Non-pigmented ciliary epithelial cell (primary cell): ENCODE results near the gene POP4.
A peak's percentile ranks its signal among the peaks of the same experiment; 100 is the strongest.

ENCODE experiments used
- DNase-seq: peaks from one replicate; pipeline ENCODE4 v3.0.0-alpha.2; 2010; ENCODE audit warnings: low read depth

The POP4 gene

DNA sequence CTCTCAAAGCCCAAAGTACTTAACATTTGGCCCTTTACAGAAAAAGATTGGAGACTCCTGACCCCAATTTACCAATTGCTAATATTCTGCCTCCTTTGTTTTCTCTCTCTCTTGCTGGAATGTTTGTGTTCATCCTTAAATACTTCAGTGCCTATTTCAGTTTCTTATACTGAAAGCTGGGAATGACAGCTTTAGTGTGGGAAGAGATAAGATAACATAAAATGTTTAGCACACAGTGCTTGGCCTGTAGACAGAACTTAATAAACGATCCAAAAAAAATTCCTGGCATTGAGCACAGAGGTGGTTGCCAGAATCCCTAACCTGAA, 56.2 kb downstream of the POP4 start:
- DNase-seq = no peak

DNA sequence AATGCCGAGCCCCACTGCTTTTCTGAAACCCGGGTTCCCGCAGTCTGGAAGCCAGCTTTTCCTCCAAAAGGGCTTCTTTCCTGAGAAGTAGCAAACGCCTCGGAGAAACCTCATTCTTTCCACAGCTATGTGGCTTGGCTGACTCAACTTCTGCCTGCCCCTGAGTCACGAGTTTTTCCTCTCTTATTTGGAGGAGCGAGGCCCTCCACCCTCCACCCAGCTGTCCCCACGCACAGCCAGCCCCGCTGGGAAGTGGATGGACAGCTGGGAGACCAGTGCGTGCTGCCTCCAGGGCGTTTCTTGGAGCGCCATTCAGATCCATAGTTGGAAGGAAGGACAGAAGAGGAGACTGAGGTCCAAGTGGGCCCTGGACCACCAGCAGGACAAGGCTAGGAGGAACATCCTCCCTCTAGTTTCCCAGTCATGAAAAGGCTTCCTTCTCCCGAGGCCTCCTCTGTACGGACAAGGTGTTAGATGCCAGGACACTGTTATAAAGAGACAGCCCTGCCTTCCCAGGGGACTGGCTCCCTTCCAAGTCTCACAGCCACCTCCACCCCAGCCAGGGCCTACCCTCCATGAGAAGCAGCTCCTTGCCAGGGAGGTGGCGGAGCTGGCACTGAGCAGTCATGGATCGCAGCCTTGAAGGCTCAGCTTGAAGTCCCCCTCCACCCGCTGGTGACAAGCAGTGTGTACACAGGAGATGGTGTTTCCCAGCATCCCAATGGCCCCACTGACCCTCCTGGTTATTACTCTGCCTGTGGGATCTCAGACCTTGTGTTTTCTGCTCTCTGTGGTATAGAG, 56.7 kb downstream of the POP4 start:
- peak; percentile 70 for DNase-seq

DNA sequence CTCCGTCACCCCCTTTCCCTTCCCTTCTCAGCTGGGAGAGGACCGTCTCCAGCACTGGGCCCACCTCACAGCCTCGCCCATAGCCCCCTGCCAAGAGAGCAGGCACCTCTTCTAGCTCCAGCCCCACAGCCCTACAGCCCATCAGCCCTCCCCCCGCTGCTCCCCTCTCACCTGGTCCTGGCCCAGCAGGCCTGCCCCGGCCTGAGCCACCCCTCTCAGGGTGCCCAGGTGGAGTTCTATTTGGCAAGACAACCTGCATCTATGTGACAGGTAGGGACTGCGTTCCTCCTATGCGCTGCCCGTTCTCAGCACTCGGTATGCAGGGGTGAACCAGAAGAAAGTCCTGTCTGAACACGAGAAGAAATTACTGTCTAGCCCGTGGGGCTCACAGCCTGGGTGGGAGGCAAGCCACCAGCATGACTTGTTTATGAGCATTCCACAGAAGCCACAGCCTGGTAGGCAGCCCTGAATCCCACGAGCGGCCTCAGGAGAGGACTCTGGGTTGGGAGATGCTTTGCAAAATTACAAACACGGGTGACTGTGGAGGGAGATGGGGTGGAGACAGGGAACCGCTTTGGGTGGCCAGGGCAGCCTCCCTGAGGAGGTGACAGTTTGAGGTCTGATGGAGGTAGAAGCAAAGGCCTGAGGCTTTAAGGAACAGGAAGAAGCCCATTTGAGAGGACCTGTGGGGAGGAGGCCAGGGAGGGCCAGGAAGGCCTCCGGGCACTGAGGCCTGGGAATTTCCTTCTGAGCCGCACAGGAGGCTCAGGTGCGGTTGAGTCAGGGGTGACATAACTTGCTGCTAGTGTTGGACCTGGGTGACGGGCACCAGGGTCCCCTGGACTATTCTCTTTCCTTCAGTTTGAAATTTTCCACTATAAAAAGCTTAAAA, 58.0 kb downstream of the POP4 start:
- no peak for DNase-seq

DNA sequence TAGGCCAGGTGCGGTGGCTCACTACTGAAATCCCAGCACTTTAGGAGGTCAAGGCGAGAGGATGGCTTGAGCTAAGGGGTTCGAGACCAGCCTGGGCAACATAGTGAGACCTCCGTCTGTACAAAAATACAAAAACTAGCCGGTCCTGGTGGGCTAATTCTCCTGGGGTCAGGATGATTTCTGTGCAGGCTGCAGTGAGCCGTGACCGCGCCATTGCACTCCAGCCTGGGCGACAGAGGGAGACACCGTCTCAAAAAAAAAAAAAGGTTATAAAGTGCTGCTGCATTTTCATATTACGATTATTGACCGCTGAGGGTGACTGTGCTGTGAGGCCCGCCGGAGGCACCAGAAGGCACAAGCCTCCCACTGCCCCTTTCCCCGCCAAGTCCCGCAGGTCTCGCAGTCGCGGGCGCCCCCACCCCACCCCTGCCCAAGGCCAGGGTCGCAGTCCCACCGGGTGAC, 58.7 kb downstream of the POP4 start:
- DNase-seq = no peak

DNA sequence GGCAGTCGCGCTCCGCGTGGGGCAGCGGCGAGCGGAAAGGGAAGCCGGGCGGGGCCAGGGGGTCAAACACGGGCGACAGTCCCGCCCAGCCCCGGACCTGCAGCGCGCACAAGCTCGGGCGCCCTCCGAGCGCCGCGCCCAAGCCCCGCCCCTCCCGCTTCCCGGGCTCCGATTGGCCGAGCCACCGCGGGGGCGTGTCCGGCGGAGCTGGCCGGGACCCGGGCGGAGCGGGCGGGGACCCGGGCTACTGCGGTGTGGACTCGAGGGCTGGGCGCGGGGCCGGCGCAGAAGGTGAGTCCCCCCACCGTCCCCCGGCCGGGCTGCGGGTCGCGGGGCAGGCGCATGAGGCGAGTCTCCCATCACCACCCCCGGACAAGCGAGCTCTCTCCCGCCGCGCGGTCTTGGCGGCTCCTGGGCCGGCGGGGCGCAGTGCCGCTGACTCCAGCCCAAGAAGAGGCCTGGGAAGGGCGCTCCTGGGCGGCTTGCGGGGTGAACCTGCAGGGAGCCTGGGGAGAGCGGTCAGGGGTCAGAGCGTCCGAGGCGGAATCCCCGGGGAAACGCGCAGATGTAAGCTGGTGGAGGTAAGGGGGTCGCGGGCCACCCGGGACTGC, 59.2 kb downstream of the POP4 start, which contains the start of gene PLEKHF1:
Gene PLEKHF1, plus strand, starts transcription at position 247 of the 611 bp plus-strand sequence. CDS start 8,379 bp downstream, outside the sequence.
- no peak for DNase-seq

DNA sequence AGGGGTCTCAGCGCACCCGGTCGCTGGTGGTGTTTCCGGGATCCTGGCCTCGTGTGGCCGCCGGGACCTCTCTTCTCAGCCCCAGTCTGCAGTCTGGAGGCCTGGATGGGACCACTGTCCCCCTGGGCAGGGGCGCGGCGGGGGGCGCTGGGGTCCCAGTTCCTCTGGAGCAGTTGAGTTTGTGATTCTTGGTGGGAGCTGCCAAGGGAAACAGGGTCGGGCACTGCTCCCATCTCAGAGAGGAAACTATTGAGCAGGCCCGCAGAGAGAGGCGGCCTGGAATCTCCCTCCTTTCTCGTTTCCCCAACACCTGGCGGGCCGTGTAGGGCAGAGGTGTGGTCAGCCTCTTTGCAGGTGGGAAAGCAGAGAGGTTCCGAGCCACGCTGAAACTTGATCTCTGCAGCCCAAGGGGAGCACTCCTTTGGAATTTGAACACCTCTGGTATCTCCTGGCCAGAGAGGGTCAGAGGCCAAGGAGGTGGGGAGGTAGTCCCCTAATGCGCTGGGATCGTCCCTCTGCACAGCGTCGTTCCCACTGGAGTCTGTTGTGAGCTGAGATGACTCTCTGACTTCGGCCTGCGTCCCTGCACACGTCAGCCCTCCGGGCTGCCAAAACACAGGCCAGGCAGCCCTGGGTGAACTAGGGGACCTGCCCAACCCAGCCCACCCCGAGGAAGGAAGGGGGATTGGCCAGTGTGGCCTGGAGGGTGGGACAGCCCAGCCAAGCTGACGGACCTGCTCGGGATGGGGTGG, 59.9 kb downstream of the POP4 start:
- DNase-seq = no peak
